GM21723 (cell line): Measurements from ENCODE around the gene ZNF75A.

Source experiments
- ATAC-seq: cut with Tn5 transposase; IDR thresholded peaks from one replicate; pipeline ENCODE4 v1.9.1; 2021; ENCODE audit warnings: mild to moderate bottlenecking, moderate library complexity; ENCODE audit not compliant: unreplicated experiment

Gene ZNF75A

DNA sequence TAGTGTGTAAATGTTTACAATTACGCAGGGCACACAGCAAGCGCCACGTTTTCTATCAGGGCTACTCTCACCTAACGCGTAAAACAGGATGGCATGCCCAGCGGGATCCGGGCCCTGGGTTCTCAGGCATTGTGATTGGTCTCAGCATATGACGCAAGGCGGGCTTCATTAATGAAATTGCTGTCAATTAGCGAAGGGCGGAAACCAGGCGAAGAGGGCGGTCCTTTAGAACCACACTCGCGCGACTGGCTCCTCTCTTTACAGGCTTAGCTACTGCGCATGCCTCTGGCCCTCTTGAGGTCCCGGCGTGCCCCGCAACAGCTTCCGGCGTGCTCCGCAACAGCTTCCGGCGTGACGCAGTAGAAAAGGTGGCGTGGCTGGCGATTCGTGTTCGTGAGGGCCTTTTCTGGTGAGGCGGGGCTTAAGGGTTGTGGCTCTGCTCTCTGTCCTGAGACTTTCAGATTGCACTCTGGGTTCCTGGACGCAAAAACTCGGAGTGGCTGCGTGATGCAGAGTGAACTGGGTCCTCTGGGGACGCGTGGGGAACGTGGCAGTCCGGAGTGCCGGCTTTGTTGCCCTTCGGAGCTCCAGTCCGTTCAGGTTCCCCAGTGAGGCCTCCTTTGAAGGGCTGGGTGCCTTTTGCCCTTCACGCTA, 59.6 kb downstream of the ZNF75A start:
- ATAC-seq, result peak; percentile 80
